Esophagus squamous epithelium (tissue), 5 donors: ENCODE data around the gene TMEM131L. TPM values are rescaled to one million over a fixed set of nuclear protein-coding genes. Genes with fewer than 3 reads are reported as not detected.

Experiments used
- DNase-seq: peaks from one replicate; lab custom pipeline; 2025; lab: John Stamatoyannopoulos, UW
- H3K27ac ChIP-seq, 4 donors: fragments of 200-600 bp; sonication (generic); one replicate each; pipeline ENCODE4 v1.5.1; 2016 to 2019; ENCODE audit warnings: mild to moderate bottlenecking in 1 of 4
- H3K27me3 ChIP-seq, 4 donors: fragments of 200-600 bp; sonication (generic); 1 replicate in 3 of 4; 2 replicates in 1 of 4; pipeline versions ENCODE4 v1.5.1 to v1.6.0; 2017 to 2021; ENCODE audit warnings: antibody characterized with exemption in 1 of 4
- H3K36me3 ChIP-seq, 3 donors: fragments of 200-600 bp; sonication (generic); one replicate each; pipeline ENCODE4 v1.5.1; 2016 to 2019
- H3K4me1 ChIP-seq, 3 donors: fragments of 200-600 bp; sonication (generic); one replicate each; pipeline ENCODE4 v1.5.1; 2017 to 2019
- H3K4me3 ChIP-seq, 4 donors: fragments of 200-600 bp; sonication (generic); 1 replicate in 3 of 4; 2 replicates in 1 of 4; pipeline ENCODE4 v1.5.1; 2016 to 2019; ENCODE audit warnings: mild to moderate bottlenecking in 2 of 4, moderate library complexity in 1 of 4
- H3K9me3 ChIP-seq, 3 donors: fragments of 200-600 bp; sonication (generic); one replicate each; pipeline ENCODE4 v1.5.1; 2016 to 2019
- CTCF ChIP-seq, 6 experiments: fragments of 450-650 bp in 4 of 6; fragments of 200-600 bp in 2 of 6; sonication (generic) in 2 of 6; IDR thresholded peaks; one replicate each; pipeline ENCODE4 v1.5.1; 2016 to 2019; ENCODE audit warnings: antibody characterized with exemption in 6 of 6, mild to moderate bottlenecking in 4 of 6, moderate library complexity in 4 of 6
- POLR2A ChIP-seq, 4 donors: fragments of 450-650 bp; IDR thresholded peaks; one replicate each; pipeline ENCODE4 v1.6.1; 2017; ENCODE audit warnings: antibody characterized with exemption in 4 of 4, mild to moderate bottlenecking in 4 of 4, moderate library complexity in 3 of 4
- WGBS, 2 donors: methylation state at CpG; one replicate each; pipeline ENCODE4 v1.1.5; 2018; 5-methylcytosine and 5-hydroxymethylcytosine counted together
- intact Hi-C: fragments of 100-400 bp; cut with DNase I; formaldehyde crosslinking; loops from one replicate; pipeline ENCODE4 v1.15.0; 2022
- total RNA-seq, 4 donors: library from RNA; depleted of rRNA; stranded (reverse); fragments of >200 nt; gene quantifications; one replicate each; pipeline ENCODE4 v1.1.0, GENCODE V29; 2016
- donor health status: DM: yes; HTN: yes; CAD: no.

The TMEM131L gene
- total RNA-seq, 4 donors from 2014 or later = 9.2 to 14.7 (median 12.4) TPM

DNA sequence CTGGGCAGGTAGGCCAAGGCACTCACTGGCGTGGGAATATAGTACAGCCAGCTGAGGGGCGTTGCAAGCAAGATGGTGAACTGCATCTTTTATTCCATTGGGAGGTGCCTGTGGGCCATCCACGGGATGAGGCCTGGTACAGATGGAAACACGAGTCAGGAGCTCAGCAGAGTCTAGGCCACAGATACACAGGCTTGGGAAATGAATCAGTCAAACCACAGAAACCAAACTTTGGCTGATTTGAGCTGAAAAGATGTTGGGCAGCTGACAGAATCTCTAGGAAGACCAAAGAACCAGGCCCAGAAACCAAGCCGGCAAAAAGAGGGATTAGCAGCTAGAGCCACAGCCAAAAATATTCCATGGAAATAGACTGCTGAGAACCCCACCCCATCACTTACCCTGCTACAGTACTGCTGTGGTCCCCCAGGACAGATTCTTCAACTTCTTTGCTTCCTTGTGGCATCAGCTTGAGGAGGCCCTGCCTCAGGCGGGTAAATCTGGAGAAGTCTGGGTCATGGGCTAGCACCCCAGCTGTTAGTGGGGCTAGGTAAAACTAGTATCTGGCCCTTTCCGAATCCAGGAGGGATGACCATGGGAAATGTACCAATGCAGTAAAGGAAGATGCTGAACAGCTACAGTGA lies 75.4 kb downstream of the TMEM131L start:
- H3K4me1 ChIP-seq = peaks cover 0 to 41% (median 5%) of the 10 kb centered on the region in 3 donors
- TF ChIP-seq CTCF (IDR thresholded peaks at IDR 0.05) (no peak), POLR2A (IDR thresholded peaks at IDR 0.05) (no peak)
- WGBS, 2 donors = 76 to 79% methylated on average over 7 of the region's 7 CpGs
- no peaks in the 10 kb centered on the region for H3K36me3 ChIP-seq
- peak overlapping the region in 2 of 4 donors; percentile 15 to 50 for H3K27ac ChIP-seq
- H3K9me3 ChIP-seq = no peaks in the 10 kb centered on the region
- DNase-seq = no peak
- no peaks in the 10 kb centered on the region for H3K27me3 ChIP-seq
- H3K4me3 ChIP-seq = no peak overlapping the region
- intact Hi-C loops = no loop called here

GRCh38 chr4:153542131-153542530 lies 76.0 kb downstream of the TMEM131L start:
- DNase-seq = no peak
- Histone ChIP-seq H3K4me1 (peaks cover 0 to 41% (median 5%) of the 10 kb centered on the region in 3 donors), H3K36me3 (no peaks in the 10 kb centered on the region), H3K27ac (peak overlapping the region in 1 of 4 donors; percentile 50), H3K4me3 (no peak overlapping the region), H3K9me3 (no peaks in the 10 kb centered on the region), H3K27me3 (no peaks in the 10 kb centered on the region)
- intact Hi-C loops = no loop called here
- TF ChIP-seq CTCF (IDR thresholded peaks at IDR 0.05) (no peak), POLR2A (IDR thresholded peaks at IDR 0.05) (no peak)
- 82 to 87% methylated on average over 6 of the region's 6 CpGs for WGBS, 2 donors

GRCh38 chr4:153542834-153543233 lies 76.7 kb downstream of the TMEM131L start:
- H3K9me3 ChIP-seq = no peaks in the 10 kb centered on the region
- H3K4me1 ChIP-seq = peaks cover 0 to 40% (median 5%) of the 10 kb centered on the region in 3 donors
- H3K27me3 ChIP-seq = no peaks in the 10 kb centered on the region
- no peaks in the 10 kb centered on the region for H3K36me3 ChIP-seq
- no peak for TF ChIP-seq POLR2A (IDR thresholded peaks at IDR 0.05)
- no peak for TF ChIP-seq CTCF (IDR thresholded peaks at IDR 0.05)
- WGBS, 2 donors = 94 to 95% methylated on average over 6 of the region's 6 CpGs
- intact Hi-C loops = no loop called here
- peak overlapping the region in 2 of 4 donors; percentile 30 to 40 for H3K27ac ChIP-seq
- no peak for DNase-seq
- H3K4me3 ChIP-seq = no peak overlapping the region

DNA sequence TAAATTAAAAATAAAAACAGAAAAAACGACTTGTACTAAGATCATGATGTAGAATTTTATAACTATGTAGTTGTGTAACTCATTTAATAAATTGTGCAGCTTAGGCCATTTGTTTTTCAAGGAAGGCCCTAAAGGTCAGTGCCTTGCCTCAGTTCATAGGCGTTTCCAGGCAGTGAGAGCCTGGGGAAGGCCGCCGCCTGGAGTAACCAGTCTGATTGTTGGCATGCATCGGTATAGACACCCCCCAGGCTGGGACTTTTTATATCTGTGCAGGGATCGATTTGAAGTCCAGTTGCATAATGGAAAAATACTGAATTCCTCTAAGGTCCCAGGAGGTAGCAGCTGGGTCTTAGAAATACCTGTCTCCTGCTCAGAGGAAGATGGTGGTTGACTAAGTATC lies 77.2 kb downstream of the TMEM131L start:
- intact Hi-C loops = no loop called here
- Histone ChIP-seq H3K27ac (peak overlapping the region in 2 of 4 donors; percentile 52 to 68), H3K9me3 (no peaks in the 10 kb centered on the region), H3K4me1 (peaks cover 0 to 35% (median 3%) of the 10 kb centered on the region in 3 donors), H3K4me3 (no peak overlapping the region), H3K36me3 (no peaks in the 10 kb centered on the region), H3K27me3 (no peaks in the 10 kb centered on the region)
- 71 to 86% methylated on average over 5 to 6 of the region's 6 CpGs for WGBS, 2 donors
- TF ChIP-seq CTCF (IDR thresholded peaks at IDR 0.05) (no peak), POLR2A (IDR thresholded peaks at IDR 0.05) (no peak)
- no peak for DNase-seq

DNA sequence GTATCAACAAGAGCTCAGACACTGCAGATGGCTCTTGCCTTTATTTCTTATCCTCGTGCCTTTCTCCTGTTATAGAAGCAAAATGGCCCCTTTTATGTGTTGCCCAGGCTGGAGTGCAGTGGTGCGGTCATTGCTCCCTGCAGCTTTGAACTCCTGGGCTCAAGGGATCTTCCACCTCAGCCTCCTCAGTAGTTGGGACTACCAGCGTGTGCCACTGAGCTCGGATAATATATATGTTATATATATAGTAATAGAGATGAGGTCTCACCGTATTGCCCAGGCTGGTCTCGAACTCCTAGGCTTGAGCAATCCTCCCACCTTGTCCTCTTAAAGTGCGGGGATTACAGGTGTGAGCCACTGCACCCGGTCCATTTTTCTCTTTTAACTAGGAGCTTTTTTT lies 79.7 kb downstream of the TMEM131L start:
- peaks cover 0 to 2% (median 0%) of the 10 kb centered on the region in 3 donors for H3K36me3 ChIP-seq
- no peak overlapping the region for H3K27ac ChIP-seq
- DNase-seq = no peak
- intact Hi-C loops = no loop called here
- H3K27me3 ChIP-seq = no peaks in the 10 kb centered on the region
- H3K4me1 ChIP-seq = peaks cover 0 to 26% (median 0%) of the 10 kb centered on the region in 3 donors
- 83 to 87% methylated on average over 8 of the region's 8 CpGs for WGBS, 2 donors
- H3K4me3 ChIP-seq = no peak overlapping the region
- TF ChIP-seq CTCF (IDR thresholded peaks at IDR 0.05) (no peak), POLR2A (IDR thresholded peaks at IDR 0.05) (no peak)
- H3K9me3 ChIP-seq = no peaks in the 10 kb centered on the region
